H1 (cell line): ENCODE data around the gene POMP. TPM values are rescaled to one million over a fixed set of nuclear protein-coding genes. Genes with fewer than 3 reads are reported as not detected.
A peak's percentile ranks its signal among the peaks of the same experiment; 100 is the strongest.

Experiments used
- CTCF ChIA-PET: fragments of 300-600 bp; sonication (Branson Sonifier 250); formaldehyde crosslinking; loops from one replicate; lab custom pipeline; 2021; ENCODE audit not compliant: partially characterized antibody; lab: Charles Lee
- POLR2A ChIA-PET: fragments of 300-600 bp; sonication (Branson Sonifier 250); formaldehyde crosslinking; loops from one replicate; lab custom pipeline; 2021; ENCODE audit warnings: inconsistent platforms; ENCODE audit not compliant: partially characterized antibody; lab: Charles Lee
- DNase-seq, 2 experiments: peaks; one replicate each; pipeline versions ENCODE4 v3.0.0 to v3.0.0-alpha.2; 2010 to 2022; ENCODE audit warnings: low spot score in 2 of 2, low read depth in 1 of 2, mixed read lengths in 1 of 2
- FAIRE-seq: peaks from 2 replicates; lab custom pipeline; 2011; peaks lifted over from hg19 to GRCh38; lab: Jason Lieb, UNC
- H2AFZ ChIP-seq: 2 replicates; pipeline ENCODE4 v1.8.1; 2012; ENCODE audit warnings: low read length, inconsistent platforms
- H2AK5ac ChIP-seq: 2 replicates; pipeline ENCODE4 v1.6.1; 2013; ENCODE audit warnings: low read depth, low read length
- H2BK120ac ChIP-seq: replicated peaks from 2 replicates; pipeline ENCODE3; 2013; ENCODE audit warnings: low read depth, low read length, inconsistent platforms
- H2BK12ac ChIP-seq: 2 replicates; pipeline ENCODE4 v1.6.1; 2013; ENCODE audit warnings: low read depth, low read length
- H2BK15ac ChIP-seq: 2 replicates; pipeline ENCODE4 v1.6.1; 2013; ENCODE audit warnings: low read length
- H2BK20ac ChIP-seq: 2 replicates; pipeline ENCODE4 v1.6.1; 2013; ENCODE audit warnings: low read length
- H2BK5ac ChIP-seq: 2 replicates; pipeline ENCODE4 v1.6.1; 2013; ENCODE audit warnings: low read depth, low read length
- H3K14ac ChIP-seq: 2 replicates; pipeline ENCODE4 v1.6.1; 2013; ENCODE audit warnings: inconsistent platforms; ENCODE audit not compliant: insufficient read length
- H3K18ac ChIP-seq: 2 replicates; pipeline ENCODE4 v1.6.1; 2013; ENCODE audit warnings: low read length; ENCODE audit errors: extremely low read depth
- H3K23ac ChIP-seq: 2 replicates; pipeline ENCODE4 v1.6.1; 2013; ENCODE audit warnings: inconsistent platforms; ENCODE audit not compliant: insufficient read length
- H3K23me2 ChIP-seq: 2 replicates; pipeline ENCODE4 v1.6.1; 2013; ENCODE audit warnings: low read depth, low read length
- H3K27ac ChIP-seq: 2 replicates; pipeline ENCODE4 v1.6.1; 2011; ENCODE audit warnings: low read depth, low read length, inconsistent platforms
- H3K27me3 ChIP-seq, 4 experiments: replicated peaks in 1 of 4; 1 replicate in 1 of 4; 2 replicates in 3 of 4; pipeline versions ENCODE4 v1.6.1 to v1.8.1; 2011 to 2013; ENCODE audit warnings: low read length in 3 of 4, mild to moderate bottlenecking in 3 of 4, inconsistent platforms in 2 of 4, mixed read lengths in 2 of 4, moderate library complexity in 1 of 4; ENCODE audit not compliant: control insufficient read depth in 3 of 4, insufficient read depth in 3 of 4; ENCODE audit errors: extremely low read depth in 1 of 4
- H3K36me3 ChIP-seq, 4 experiments: 2 replicates each; pipeline versions ENCODE4 v1.6.1 to v1.8.1; 2011 to 2013; ENCODE audit warnings: mild to moderate bottlenecking in 4 of 4, low read length in 3 of 4, moderate library complexity in 2 of 4, control low read depth in 1 of 4, inconsistent platforms in 1 of 4; ENCODE audit not compliant: insufficient read depth in 4 of 4, control insufficient read depth in 2 of 4
- H3K4ac ChIP-seq: replicated peaks from 2 replicates; pipeline ENCODE3; 2013; ENCODE audit warnings: low read length, low read depth, mixed read lengths, inconsistent platforms; ENCODE audit not compliant: insufficient read length
- H3K4me1 ChIP-seq, 4 experiments: replicated peaks in 1 of 4; 1 replicate in 1 of 4; 2 replicates in 3 of 4; pipeline versions ENCODE4 v1.6.1 to v1.8.1; 2011 to 2013; ENCODE audit warnings: low read length in 3 of 4, inconsistent platforms in 2 of 4, mixed read lengths in 1 of 4; ENCODE audit not compliant: insufficient read depth in 4 of 4, control insufficient read depth in 3 of 4
- H3K4me2 ChIP-seq, 2 experiments: 2 replicates each; pipeline versions ENCODE4 v1.6.1 to v1.8.1; 2011 to 2013; ENCODE audit warnings: low read depth in 2 of 2, low read length in 2 of 2, control low read depth in 1 of 2, inconsistent platforms in 1 of 2, mild to moderate bottlenecking in 1 of 2; ENCODE audit not compliant: insufficient read depth in 1 of 2
- H3K4me3 ChIP-seq, 4 experiments: fragments of 200-600, 300-600 bp in 1 of 4; sonication (generic), shearing (Covaris generic), sonication (Bioruptor Twin) in 1 of 4; 2 replicates each; pipeline versions ENCODE4 v1.5.1 to v1.8.1; 2011 to 2016; ENCODE audit warnings: low read length in 4 of 4, low read depth in 3 of 4, control low read depth in 2 of 4, inconsistent platforms in 2 of 4, mild to moderate bottlenecking in 2 of 4, mixed read lengths in 1 of 4, moderate library complexity in 1 of 4; ENCODE audit not compliant: insufficient read depth in 2 of 4; ENCODE audit errors: extremely low read depth in 1 of 4
- H3K56ac ChIP-seq: replicated peaks from 2 replicates; pipeline ENCODE3; 2013; ENCODE audit warnings: low read depth, mild to moderate bottlenecking, mixed read lengths, low read length, inconsistent platforms; ENCODE audit not compliant: insufficient read length
- H3K79me1 ChIP-seq: 2 replicates; pipeline ENCODE4 v1.6.1; 2013; ENCODE audit warnings: low read depth, low read length, control low read depth
- H3K79me2 ChIP-seq, 2 experiments: 2 replicates each; pipeline versions ENCODE4 v1.6.1 to v1.8.1; 2012 to 2013; ENCODE audit warnings: low read length in 2 of 2, mild to moderate bottlenecking in 2 of 2, inconsistent platforms in 1 of 2; ENCODE audit not compliant: insufficient read depth in 2 of 2, control insufficient read depth in 1 of 2
- H3K9ac ChIP-seq, 4 experiments: replicated peaks in 1 of 4; 1 replicate in 1 of 4; 2 replicates in 3 of 4; pipeline versions ENCODE4 v1.6.1 to v1.8.1; 2011 to 2013; ENCODE audit warnings: low read depth in 3 of 4, low read length in 3 of 4, control low read depth in 2 of 4, mild to moderate bottlenecking in 2 of 4, moderate library complexity in 2 of 4, inconsistent platforms in 1 of 4; ENCODE audit errors: extremely low read depth in 1 of 4
- H3K9me3 ChIP-seq, 2 experiments: 2 replicates each; pipeline versions ENCODE4 v1.6.1 to v1.8.1; 2012 to 2013; ENCODE audit warnings: mild to moderate bottlenecking in 2 of 2, moderate library complexity in 2 of 2, control low read depth in 1 of 2, inconsistent platforms in 1 of 2, low read depth in 1 of 2, low read length in 1 of 2, mixed read lengths in 1 of 2; ENCODE audit not compliant: insufficient read depth in 2 of 2
- H4K20me1 ChIP-seq, 2 experiments: replicated peaks in 1 of 2; 2 replicates each; pipeline versions ENCODE3 to v1.8.1; 2011 to 2013; ENCODE audit warnings: inconsistent platforms in 2 of 2, low read length in 2 of 2, mild to moderate bottlenecking in 1 of 2; ENCODE audit not compliant: insufficient read depth in 2 of 2, control insufficient read depth in 1 of 2
- H4K5ac ChIP-seq: 2 replicates; pipeline ENCODE4 v1.6.1; 2013; ENCODE audit warnings: low read length, low read depth, mixed read lengths, inconsistent platforms; ENCODE audit not compliant: insufficient read length
- H4K8ac ChIP-seq: 2 replicates; pipeline ENCODE4 v1.8.0; 2013; ENCODE audit warnings: mild to moderate bottlenecking, moderate library complexity, low read length, inconsistent platforms; ENCODE audit not compliant: insufficient read depth; ENCODE audit errors: extremely low read depth
- H4K91ac ChIP-seq: replicated peaks from 2 replicates; pipeline ENCODE3; 2013; ENCODE audit warnings: low read length, mixed read lengths, inconsistent platforms; ENCODE audit not compliant: insufficient read length
- ASH2L ChIP-seq: fragments of 200-600, 300-600 bp; sonication (generic); IDR thresholded peaks from one replicate; pipeline ENCODE4 v1.7.1; 2017; ENCODE audit warnings: low read length
- JUN ChIP-seq: IDR thresholded peaks from 2 replicates; pipeline ENCODE4 v1.6.1; 2011; ENCODE audit warnings: low read depth, mild to moderate bottlenecking, improper control_type of control experiment, low read length
- KDM1A ChIP-seq: fragments of 200-600, 300-600 bp; sonication (generic); IDR thresholded peaks from 2 replicates; pipeline ENCODE4 v1.7.1; 2016; ENCODE audit warnings: mild to moderate bottlenecking, low read length, borderline replicate concordance
- MAFK ChIP-seq: IDR thresholded peaks from 2 replicates; pipeline ENCODE4 v1.6.1; 2012; ENCODE audit warnings: low read depth, mild to moderate bottlenecking, improper control_type of control experiment, low read length
- NANOG ChIP-seq: IDR thresholded peaks from 2 replicates; pipeline ENCODE4 v1.6.1; 2011; ENCODE audit warnings: low read length, low read depth, mild to moderate bottlenecking, inconsistent platforms; ENCODE audit not compliant: insufficient read depth, poor library complexity, severe bottlenecking
- POLR2AphosphoS5 ChIP-seq: IDR thresholded peaks from 2 replicates; pipeline ENCODE4 v1.6.1; 2011; ENCODE audit warnings: low read depth, low read length
- RXRA ChIP-seq: IDR thresholded peaks from 2 replicates; pipeline ENCODE4 v1.6.1; 2011; ENCODE audit warnings: low read depth, mild to moderate bottlenecking, low read length, moderate library complexity; ENCODE audit not compliant: insufficient read depth
- WGBS, 2 experiments: shearing (Covaris generic) in 1 of 2; methylation state at CpG; one replicate each; pipeline versions ENCODE4 v1.1.6 to v1.1.7; 2013 to 2015; ENCODE audit warnings: low lambda C conversion rate in 2 of 2, mixed read lengths in 2 of 2, inconsistent platforms in 1 of 2, low coverage in 1 of 2, missing lambda C conversion rate in 1 of 2; ENCODE audit not compliant: insufficient replicate concordance in 2 of 2, insufficient coverage in 1 of 2, insufficient read length in 1 of 2; ENCODE audit errors: extremely low coverage in 1 of 2, missing lambda C conversion rate in 1 of 2; 5-methylcytosine and 5-hydroxymethylcytosine counted together
- polyA plus RNA-seq, 7 experiments: library from polyadenylated mRNA; depleted of rRNA in 3 of 7; stranded (reverse) in 5 of 7; unstranded in 2 of 7; fragments of >200 nt in 5 of 7; fragments of 200-250 nt in 2 of 7; gene quantifications; 1 replicate in 5 of 7; 2 replicates in 1 of 7; 4 replicates in 1 of 7; pipeline versions ENCODE4 v1.2.1 to v1.2.3, GENCODE V29; 2011 to 2013; ENCODE audit warnings: missing spikeins in 2 of 7, mixed read lengths in 2 of 7
- total RNA-seq: library from RNA; stranded (reverse); fragmentation: NEBNext Ultra II Directional; extraction: Animal tissue kit (Norgen Biotek cat#: 25700); gene quantifications from 2 replicates; pipeline ENCODE4 v1.2.1, GENCODE V29; 2021

Gene POMP
- total and polyA plus RNA-seq, 2 of the 8 experiments (the other 6 are each of a cell fraction or from before 2014, with no cell fraction given) = 38.4 to 115 TPM

DNA sequence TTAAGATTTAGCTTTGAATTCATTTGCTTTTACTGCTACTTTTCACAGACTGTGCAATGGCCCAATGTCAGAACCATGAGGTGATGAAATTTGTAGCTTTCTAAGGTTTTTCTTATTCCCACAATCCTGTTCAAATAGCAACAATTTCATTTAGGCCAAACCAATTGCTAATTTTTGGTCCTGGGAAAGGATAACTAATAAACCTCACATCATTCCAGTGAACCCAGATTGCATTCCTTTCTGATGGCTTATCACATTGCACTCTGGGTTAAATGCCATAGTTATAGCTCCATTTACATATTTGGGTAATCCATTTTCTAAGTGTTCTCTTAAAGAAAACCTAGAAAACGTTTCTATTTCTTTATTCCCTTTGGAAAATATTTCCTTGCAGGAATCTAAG, 22.9 kb upstream of the POMP start:
- ChIA-PET CTCF (interaction anchor here (0.6 to 2.2 kb wide), 13 partner anchors 9 to 313 kb away, joined by 3 to 10 read pairs (median 4); no protein-coding TSS in a partner anchor), POLR2A (no interaction called here)
- DNase-seq = no peak
- no peak overlapping the region for H2BK20ac ChIP-seq
- H4K91ac ChIP-seq = no peak overlapping the region
- no peak overlapping the region for H2BK15ac ChIP-seq
- H2AK5ac ChIP-seq = no peak overlapping the region
- no peak overlapping the region for H2BK12ac ChIP-seq
- H4K5ac ChIP-seq = no peak overlapping the region
- H2BK120ac ChIP-seq = no peak overlapping the region
- H3K36me3 ChIP-seq = no peaks in the 10 kb centered on the region
- TF ChIP-seq KDM1A (no peak), POLR2AphosphoS5 (no peak), MAFK (no peak), JUN (no peak), ASH2L (no peak), NANOG (no peak), RXRA (no peak)
- H2BK5ac ChIP-seq = no peak overlapping the region
- no peak overlapping the region for H2AFZ ChIP-seq
- H4K8ac ChIP-seq = no peak overlapping the region
- H4K20me1 ChIP-seq = no peaks in the 10 kb centered on the region
- WGBS, 2 experiments = 88% methylated on average over 1 of the region's 1 CpG; no CpG with 5 or more reads in 1 of the 2 experiments
- H3K27ac ChIP-seq = no peak overlapping the region
- H3K14ac ChIP-seq = no peak overlapping the region
- H3K4ac ChIP-seq = no peak overlapping the region
- no peak overlapping the region for H3K4me2 ChIP-seq
- FAIRE-seq = peak; percentile 69
- peaks cover 0 to 3% (median 1%) of the 10 kb centered on the region in 4 experiments; a peak in 3 of 7 replicates for H3K4me1 ChIP-seq
- no peak overlapping the region for H3K18ac ChIP-seq
- H3K23ac ChIP-seq = no peak overlapping the region
- no peaks in the 10 kb centered on the region for H3K79me2 ChIP-seq
- H3K56ac ChIP-seq = no peak overlapping the region
- H3K27me3 ChIP-seq = no peaks in the 10 kb centered on the region
- no peak overlapping the region for H3K4me3 ChIP-seq
- no peaks in the 10 kb centered on the region for H3K23me2 ChIP-seq
- no peak overlapping the region for H3K9ac ChIP-seq
- no peaks in the 10 kb centered on the region for H3K9me3 ChIP-seq
- no peaks in the 10 kb centered on the region for H3K79me1 ChIP-seq
